HG03097 (cell line): ENCODE measurements around the gene ARHGEF26.
"Not testable (repeated sequence)": the region's sequence is repeated elsewhere in the genome, so short reads cannot be mapped to it uniquely, and the experiment has no call there.

Source experiments
- ATAC-seq: cut with Tn5 transposase; IDR thresholded peaks from one replicate; pipeline ENCODE4 v1.9.1; 2021; ENCODE audit not compliant: unreplicated experiment, low FRiP score

Gene ARHGEF26

GRCh38 chr3:154120961-154121700 lies at the start of gene ARHGEF26:
Gene ARHGEF26 (plus strand): TSS chr3:154121390. CDS start chr3:154121993, 603 bp downstream.
- peak; percentile 65 for ATAC-seq

DNA sequence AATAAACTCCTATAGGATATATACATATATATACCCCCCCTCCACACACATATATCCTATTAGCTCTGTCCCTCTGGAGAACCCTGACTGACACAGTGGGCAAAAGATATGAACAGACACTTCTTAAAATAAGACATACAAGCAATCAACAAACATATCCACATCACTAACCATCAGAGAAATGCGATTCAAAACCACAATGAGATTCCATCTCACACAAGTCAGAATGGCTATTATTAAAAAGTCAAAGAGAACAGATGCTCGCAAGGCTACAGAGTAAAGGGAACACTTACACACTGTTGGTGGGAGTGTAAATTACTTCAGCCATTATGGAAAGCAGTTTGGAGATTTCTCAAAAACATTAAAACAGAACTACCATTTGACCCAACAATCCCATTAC lies 46.2 kb upstream of the ARHGEF26 start:
- no peak for ATAC-seq

- no peak for ATAC-seq
These were observed 42.5 kb upstream of the ARHGEF26 start for GRCh38 chr3:154078672-154079071.

- no peak for ATAC-seq
These were observed 39.9 kb upstream of the ARHGEF26 start for GRCh38 chr3:154081305-154081704.

DNA sequence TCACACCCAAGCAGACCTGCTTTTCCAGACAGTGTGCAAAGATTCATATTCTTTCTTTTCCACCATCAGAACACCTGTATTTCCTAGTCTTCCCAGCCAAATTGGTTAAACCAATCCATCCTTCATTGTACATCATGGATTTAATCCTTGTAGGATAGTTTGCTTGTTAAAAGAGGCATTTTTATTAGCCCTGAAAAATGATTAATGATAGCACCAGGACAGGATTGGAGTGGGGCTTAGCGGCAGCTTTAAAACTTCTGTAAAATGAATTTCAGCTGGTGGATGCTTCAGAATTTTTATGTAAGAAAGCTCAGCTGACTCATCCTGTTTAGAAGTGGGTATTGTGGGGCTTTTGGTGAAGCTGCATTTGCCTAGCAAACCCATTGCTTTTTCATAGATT lies 36.1 kb upstream of the ARHGEF26 start:
- no peak for ATAC-seq

DNA sequence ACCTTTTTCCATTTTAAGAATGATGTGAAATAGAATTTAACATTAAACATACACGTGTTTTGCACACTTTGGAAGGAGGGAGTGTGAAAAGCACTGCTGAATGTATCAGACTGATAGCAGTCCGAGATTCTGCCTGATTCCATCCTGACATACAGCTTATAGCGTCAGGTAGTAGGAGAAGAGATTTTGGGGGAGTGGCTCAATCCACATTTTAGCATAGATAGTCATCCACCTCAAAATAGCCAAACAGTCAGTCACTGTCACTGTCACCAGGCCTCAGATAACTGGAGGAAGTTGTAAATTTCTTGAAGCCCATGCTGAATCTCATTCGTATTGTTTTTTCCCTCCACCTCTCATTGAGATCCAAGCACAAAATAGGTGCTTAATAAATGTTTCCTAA lies 35.4 kb upstream of the ARHGEF26 start:
- no peak for ATAC-seq

- ATAC-seq, result no peak
These were observed 34.9 kb upstream of the ARHGEF26 start for GRCh38 chr3:154086286-154086685.

DNA sequence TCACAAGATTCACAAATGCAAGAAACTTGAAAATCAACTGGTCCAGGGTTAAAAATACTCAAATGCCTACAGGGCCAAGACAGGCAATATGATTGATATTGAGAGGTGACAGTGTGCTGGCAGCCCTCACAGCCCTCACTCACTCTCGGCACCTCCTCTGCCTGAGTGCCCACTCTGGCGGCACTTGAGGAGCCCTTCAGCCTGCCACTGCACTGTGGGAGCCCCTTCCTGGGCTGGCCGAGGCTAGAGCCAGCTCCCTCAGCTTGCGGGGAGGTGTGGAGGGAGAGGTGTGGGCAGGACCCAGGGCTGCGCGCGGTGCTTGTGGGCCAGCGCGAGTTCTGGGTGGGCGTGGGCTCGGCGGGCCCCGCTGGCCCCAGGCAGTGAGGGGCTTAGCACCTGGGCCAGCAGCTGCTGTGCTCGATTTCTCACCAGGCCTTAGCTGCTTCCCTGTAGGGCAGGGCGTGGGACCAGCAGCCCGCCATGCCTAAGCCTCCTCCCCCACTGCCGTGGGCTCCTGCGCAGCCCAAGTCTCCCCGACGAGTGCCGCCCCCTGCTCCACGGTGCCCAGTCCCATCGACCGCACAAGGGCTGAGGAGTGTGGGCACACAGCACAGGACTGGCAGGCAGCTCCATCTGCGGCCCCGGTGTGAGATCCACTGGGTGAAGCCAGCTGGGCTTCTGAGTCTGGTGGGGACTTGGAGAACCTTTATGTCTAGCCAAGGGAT lies 33.3 kb upstream of the ARHGEF26 start:
- ATAC-seq, result not testable (repeated sequence)

GRCh38 chr3:154089421-154090420 lies 31.5 kb upstream of the ARHGEF26 start:
- ATAC-seq, result no peak

DNA sequence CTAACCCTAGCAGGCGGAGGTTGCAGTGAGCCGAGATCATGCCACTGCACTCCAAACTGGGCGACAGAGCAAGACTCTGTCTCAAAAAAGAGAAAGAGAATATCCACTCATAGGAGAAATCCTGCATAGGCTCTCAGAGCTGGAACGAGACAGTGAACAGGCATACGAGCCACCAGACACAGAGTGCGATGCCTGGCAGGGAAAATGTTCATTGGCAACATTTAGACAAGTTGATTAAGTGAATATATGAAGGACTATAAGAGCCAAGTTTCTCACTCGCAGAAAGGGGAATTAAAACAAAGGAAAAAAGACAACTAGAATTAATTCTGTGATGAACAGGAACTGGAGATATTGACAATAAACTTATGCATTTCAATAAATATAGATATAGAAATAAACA lies 27.1 kb upstream of the ARHGEF26 start:
- no peak for ATAC-seq

DNA sequence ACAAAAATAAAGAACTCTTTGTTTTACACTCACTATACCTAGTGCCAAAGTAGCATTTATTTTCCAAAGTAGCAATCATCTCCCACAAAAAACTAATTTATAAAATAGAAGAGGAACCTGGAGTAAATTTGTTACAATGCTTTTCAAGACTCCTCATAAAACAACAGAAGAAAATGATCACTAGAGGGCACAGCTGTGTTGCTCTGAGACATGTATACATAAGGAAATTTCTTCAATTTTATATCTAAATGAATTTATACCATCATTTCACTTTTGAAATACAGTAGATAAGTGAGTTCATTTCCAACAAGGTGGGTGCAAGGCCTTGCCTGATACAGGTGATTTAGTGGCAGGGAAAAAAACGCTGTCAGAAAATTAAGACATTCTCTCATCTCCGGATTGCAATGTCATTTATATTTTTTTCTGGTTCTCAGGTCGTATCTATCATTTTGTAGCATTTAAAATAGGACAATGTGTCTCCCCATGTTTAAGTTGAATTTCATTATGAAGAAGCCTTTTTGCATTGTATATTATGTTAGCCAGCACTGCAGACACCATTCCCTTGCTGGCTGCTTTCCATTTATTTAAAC lies 25.3 kb upstream of the ARHGEF26 start:
- ATAC-seq, result no peak

DNA sequence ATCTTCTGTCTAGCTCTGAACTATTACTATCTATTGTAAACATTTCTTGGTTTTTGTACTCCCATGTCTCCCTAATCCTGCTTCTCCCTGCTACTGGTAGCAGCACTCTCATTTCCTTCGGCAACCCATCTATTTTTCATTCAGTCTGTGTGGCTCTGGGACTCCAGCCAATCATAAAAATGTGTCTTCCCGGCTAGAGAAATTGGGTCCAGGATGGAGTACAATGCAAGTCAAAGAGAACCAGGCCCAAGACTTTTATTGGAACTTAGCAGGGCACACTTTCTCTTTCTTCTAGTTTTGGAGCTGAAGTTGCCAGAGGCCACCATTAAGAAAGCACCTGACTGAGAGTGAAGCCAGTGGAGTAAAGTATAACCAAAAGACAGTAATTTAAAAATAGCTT lies 22.8 kb upstream of the ARHGEF26 start:
- ATAC-seq, result no peak

DNA sequence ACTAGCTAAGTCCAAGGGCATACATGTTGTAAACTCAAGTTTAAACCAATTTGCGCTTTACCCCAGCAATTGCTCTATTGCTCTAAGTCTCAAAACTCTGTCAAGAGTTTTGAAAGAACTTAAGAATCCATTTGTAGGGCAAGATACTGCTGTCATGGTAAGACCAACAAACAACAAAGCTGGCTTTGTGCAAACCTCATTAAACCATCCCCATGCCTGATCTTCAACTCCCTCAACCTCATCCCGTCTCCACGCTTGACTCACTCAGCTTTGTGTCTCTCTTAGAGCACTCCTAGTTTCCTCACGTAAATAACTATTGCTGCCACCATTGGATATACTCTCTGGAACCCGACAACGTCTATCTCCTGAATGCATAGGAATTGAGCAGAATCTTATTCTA lies 20.6 kb upstream of the ARHGEF26 start:
- no peak for ATAC-seq

GRCh38 chr3:154101250-154101649 lies 19.9 kb upstream of the ARHGEF26 start:
- ATAC-seq, result no peak

DNA sequence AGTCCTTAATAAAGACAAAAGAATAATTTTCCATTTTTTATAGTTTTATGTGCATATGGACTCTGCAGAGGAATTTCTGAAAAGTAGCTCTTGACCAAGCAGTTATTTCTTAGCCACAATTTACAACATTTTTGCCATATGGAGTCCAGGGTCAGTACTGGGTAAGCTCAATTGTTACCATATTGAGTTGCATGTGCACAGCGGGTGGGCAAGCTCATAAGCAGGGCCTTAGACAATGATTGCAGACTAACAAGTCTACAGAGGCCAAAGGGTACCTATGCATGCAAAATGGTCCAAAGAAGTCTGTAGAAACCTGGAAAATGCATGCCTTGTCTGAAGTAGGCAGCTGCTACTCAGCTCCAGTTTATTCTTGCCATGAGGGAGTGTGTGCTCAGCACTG lies 19.0 kb upstream of the ARHGEF26 start:
- ATAC-seq, result no peak

- ATAC-seq, result no peak
These were observed 15.8 kb upstream of the ARHGEF26 start for GRCh38 chr3:154105218-154105975.

DNA sequence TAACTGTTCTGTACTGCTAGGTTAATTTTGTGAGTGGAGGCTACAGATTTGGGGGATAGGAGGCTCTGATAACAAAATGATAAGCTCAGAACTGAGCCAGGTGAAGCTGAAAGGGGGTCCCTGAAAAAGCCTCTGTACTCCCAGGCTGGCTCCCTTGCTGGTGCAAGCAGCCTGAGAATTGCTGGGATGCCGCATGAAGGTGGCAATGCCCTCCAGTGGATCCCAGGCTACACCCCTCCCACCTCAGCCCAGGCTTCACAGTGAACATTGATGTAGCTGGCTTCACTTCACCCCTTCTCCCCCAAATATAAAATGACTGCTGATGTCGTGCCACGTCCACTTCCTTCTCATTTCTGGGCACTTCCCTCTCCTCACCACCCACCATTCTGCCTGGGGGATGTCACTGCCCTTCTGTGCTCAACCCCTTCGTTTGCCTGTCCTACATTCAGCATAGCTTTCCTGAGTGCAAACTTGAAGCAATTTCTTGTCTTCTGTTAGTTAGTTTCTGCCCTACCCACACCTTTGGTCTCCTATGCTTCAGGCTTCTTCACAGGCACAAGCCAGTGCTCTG lies 9.7 kb upstream of the ARHGEF26 start:
- no peak for ATAC-seq

- ATAC-seq, result no peak
These were observed 8.9 kb upstream of the ARHGEF26 start for GRCh38 chr3:154112146-154112852.

- ATAC-seq, result no peak
These were observed 7.6 kb upstream of the ARHGEF26 start for GRCh38 chr3:154113609-154114008.
